HFFc6 (cell line): ENCODE data around the gene TUBA1A. TPM values are rescaled to one million over a fixed set of nuclear protein-coding genes. Genes with fewer than 3 reads are reported as not detected.

Experiments
- DNase-seq: peaks from one replicate; pipeline ENCODE4 v3.0.0-alpha.2; 2018
- H3K27ac Mint-ChIP-seq: 2 replicates; pipeline ENCODE4 v1.8.0; 2020; ENCODE audit warnings: mild to moderate bottlenecking, mixed read lengths
- H3K27me3 Mint-ChIP-seq: 2 replicates; pipeline ENCODE4 v1.8.0; 2021; ENCODE audit warnings: mild to moderate bottlenecking, moderate library complexity, mixed read lengths; ENCODE audit not compliant: insufficient read depth
- H3K36me3 Mint-ChIP-seq: 2 replicates; pipeline ENCODE4 v1.8.0; 2021; ENCODE audit warnings: low read depth, mixed read lengths
- H3K4me1 Mint-ChIP-seq: 2 replicates; pipeline ENCODE4 v1.8.0; 2020; ENCODE audit warnings: low read depth, mixed read lengths
- H3K4me3 Mint-ChIP-seq: 2 replicates; pipeline ENCODE4 v1.8.0; 2020; ENCODE audit warnings: mild to moderate bottlenecking, moderate library complexity, mixed read lengths
- H3K9me3 Mint-ChIP-seq: 2 replicates; pipeline ENCODE4 v1.8.0; 2020; ENCODE audit warnings: mild to moderate bottlenecking, mixed read lengths
- total RNA-seq, 6 experiments: library from RNA; stranded (reverse); fragmentation: NEBNext Ultra II Directional; extraction: Animal tissue kit (Norgen Biotek cat#: 25700); gene quantifications; 2 replicates in 1 of 6; 3 replicates in 5 of 6; pipeline ENCODE4 v1.2.3, GENCODE V29; 2021
- TF ChIP-seq, protein P1 (sequence below): fragments of 200-600 bp; sonication (generic); IDR thresholded peaks from 2 replicates; pipeline ENCODE4 v1.5.0; 2021; ENCODE audit warnings: antibody characterized with exemption, mild to moderate bottlenecking

The TUBA1A gene
- total RNA-seq, 6 experiments from 2014 or later: 227 to 300 (median 257) TPM

DNA sequence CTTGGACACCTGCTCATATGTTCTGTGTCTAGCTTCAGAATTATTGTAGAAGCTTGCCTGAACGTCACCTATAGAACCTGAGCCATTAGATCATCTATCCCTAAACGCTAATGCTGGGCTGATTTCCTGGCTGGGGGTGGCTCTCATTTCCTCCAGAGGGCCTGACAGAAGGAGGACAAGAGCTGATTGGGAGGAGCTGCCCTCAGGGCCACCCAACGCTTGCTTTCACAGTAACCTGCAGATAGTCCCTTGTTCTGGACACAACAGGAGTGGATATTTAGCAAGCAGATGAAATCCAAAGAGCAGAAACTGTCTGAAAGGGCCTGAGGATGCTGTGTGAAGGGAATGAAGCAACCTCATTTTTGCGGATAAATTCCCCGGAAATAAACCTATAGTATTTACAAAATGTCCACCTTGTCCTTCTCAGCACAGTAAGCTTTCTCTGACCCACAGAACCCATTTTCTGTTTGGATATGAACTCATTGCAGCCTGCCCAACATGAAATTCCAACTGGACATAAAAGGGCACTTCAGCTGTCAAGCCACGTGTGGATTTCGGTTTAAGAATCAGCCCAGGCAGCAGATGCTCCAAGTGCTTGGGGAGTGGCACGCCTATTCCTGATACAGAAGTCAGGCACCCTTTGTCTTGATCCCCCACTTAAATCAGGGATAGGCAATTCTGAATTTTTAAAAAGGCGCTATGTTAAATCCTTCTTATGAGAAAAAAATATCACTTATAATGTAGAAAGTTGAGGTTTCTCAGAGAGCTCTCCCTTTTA, 43.2 kb upstream of the TUBA1A start:
- TF ChIP-seq, protein P1, sequence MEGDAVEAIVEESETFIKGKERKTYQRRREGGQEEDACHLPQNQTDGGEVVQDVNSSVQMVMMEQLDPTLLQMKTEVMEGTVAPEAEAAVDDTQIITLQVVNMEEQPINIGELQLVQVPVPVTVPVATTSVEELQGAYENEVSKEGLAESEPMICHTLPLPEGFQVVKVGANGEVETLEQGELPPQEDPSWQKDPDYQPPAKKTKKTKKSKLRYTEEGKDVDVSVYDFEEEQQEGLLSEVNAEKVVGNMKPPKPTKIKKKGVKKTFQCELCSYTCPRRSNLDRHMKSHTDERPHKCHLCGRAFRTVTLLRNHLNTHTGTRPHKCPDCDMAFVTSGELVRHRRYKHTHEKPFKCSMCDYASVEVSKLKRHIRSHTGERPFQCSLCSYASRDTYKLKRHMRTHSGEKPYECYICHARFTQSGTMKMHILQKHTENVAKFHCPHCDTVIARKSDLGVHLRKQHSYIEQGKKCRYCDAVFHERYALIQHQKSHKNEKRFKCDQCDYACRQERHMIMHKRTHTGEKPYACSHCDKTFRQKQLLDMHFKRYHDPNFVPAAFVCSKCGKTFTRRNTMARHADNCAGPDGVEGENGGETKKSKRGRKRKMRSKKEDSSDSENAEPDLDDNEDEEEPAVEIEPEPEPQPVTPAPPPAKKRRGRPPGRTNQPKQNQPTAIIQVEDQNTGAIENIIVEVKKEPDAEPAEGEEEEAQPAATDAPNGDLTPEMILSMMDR: no peak
- Mint-ChIP-seq H3K4me1 (peaks cover 19% of the 10 kb centered on the region), H3K27me3 (peaks cover 3% of the 10 kb centered on the region), H3K4me3 (peak overlapping the region; percentile 66; the same call in 1 of the 2 replicates), H3K36me3 (peaks cover 4% of the 10 kb centered on the region; the same call in 1 of the 2 replicates), H3K27ac (no peak overlapping the region; the same call in 1 of the 2 replicates), H3K9me3 (no peaks in the 10 kb centered on the region)
- no peak for DNase-seq

DNA sequence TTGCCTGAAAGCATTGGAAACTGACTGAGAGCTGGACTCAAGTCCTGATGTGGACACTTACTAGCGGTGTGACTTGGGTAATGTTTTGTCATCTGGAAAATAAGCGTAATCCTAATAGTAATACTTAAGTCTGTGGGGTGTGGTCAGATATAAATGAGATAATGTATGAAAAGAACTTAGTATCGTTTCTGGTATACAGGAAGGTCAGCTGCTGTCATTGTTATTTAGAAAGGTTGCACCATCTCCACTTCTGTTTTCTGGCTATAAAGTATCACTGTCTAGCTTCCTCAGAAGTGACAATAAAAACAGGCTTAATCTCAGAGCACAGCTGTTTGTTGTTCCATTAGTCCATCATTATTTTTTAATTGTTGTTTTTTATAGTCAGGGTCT, 41.9 kb upstream of the TUBA1A start:
- TF ChIP-seq, protein P1: no peak
- H3K9me3 Mint-ChIP-seq: no peaks in the 10 kb centered on the region
- peaks cover 4% of the 10 kb centered on the region; the same call in 1 of the 2 replicates for H3K36me3 Mint-ChIP-seq
- no peak for DNase-seq
- no peak overlapping the region for H3K4me3 Mint-ChIP-seq
- peaks cover 3% of the 10 kb centered on the region for H3K27me3 Mint-ChIP-seq
- no peak overlapping the region for H3K27ac Mint-ChIP-seq
- H3K4me1 Mint-ChIP-seq: peaks cover 16% of the 10 kb centered on the region

DNA sequence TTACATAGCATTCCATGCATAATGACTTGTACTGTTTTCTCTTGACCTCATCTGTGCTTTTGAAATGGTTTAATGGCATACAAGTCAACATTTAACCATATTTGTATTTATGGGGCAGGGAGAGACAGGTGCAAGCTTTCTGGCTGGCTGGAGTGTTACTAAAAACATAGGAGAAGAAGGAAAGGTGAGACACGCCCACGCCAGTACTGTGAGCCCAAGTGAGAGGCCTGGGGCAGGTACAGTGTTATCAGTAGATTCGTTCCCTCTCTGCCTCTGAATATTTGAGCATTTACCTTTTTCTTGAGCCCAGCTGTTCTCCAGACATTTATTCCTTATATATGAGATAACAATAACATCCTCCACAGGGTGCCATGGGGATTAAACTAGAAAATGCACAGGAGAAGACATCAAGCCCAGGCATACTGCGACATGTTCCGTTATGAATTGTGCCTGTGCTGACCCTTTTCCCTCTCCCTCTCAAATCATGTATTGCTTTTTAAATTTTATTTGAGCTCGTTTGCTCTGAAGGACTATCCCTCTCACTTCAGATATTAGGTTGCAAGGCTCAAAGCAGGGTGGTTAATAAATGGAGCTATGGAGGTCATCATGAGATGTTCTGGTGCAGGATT, 41.4 kb upstream of the TUBA1A start:
- TF ChIP-seq, protein P1: no peak
- no peak for DNase-seq
- H3K27me3 Mint-ChIP-seq: peaks cover 3% of the 10 kb centered on the region
- no peaks in the 10 kb centered on the region for H3K9me3 Mint-ChIP-seq
- peaks cover 21% of the 10 kb centered on the region for H3K4me1 Mint-ChIP-seq
- H3K4me3 Mint-ChIP-seq: no peak overlapping the region
- H3K27ac Mint-ChIP-seq: no peak overlapping the region
- H3K36me3 Mint-ChIP-seq: peaks cover 4% of the 10 kb centered on the region; the same call in 1 of the 2 replicates

DNA sequence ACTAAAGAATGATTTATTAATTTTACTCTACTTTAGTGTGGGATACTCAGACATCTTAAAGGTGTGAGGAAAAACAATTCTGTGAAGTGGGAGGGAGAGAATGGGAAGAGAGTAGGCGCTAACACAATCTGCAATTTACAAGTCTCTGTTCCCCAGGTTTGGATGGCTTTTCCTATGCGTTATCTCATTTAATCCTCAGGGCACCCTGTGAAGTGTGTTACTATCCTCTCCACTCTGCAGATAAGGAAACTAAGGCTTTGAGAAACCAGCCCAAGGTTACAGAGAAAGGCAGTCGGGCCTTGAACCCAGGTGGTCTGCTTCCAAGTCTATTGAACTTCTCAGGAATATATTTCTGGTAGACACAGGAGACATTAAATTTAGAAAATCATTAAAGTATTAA, 39.8 kb upstream of the TUBA1A start:
- no peaks in the 10 kb centered on the region for H3K9me3 Mint-ChIP-seq
- H3K27ac Mint-ChIP-seq: no peak overlapping the region
- no peak overlapping the region for H3K4me3 Mint-ChIP-seq
- TF ChIP-seq, protein P1: no peak
- H3K4me1 Mint-ChIP-seq: peaks cover 23% of the 10 kb centered on the region
- H3K36me3 Mint-ChIP-seq: peaks cover 3% of the 10 kb centered on the region; the same call in 1 of the 2 replicates
- DNase-seq: no peak
- peaks cover 3% of the 10 kb centered on the region for H3K27me3 Mint-ChIP-seq

DNA sequence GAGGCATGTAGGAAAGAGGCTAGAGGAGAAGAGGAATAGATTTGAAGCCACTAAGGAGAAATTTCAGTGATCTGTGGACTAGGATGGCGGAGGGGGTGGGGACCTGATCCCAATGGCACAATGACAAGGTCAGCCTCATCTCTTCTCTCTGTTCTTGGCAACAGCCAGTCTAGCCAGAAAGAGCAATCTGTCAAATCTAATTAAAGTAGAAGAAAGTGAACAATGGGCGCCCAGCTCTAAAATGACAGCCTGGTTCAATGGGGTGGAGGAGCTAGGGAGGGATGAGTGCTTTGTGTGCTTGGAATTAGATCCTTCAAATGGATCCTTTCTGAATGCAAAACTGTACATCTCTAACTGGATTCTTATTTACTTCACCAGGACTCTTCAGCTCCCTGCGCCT, 38.8 kb upstream of the TUBA1A start:
- TF ChIP-seq, protein P1: no peak
- peaks cover 20% of the 10 kb centered on the region for H3K4me1 Mint-ChIP-seq

More for the DNA sequence above, 38.8 kb upstream of the TUBA1A start:
- H3K27me3 Mint-ChIP-seq: peaks cover under 1% of the 10 kb centered on the region
- no peak overlapping the region for H3K27ac Mint-ChIP-seq
- no peak for DNase-seq
- H3K4me3 Mint-ChIP-seq: no peak overlapping the region
- H3K36me3 Mint-ChIP-seq: no peaks in the 10 kb centered on the region
- no peaks in the 10 kb centered on the region for H3K9me3 Mint-ChIP-seq
